Measurements from ENCODE around the gene KCNJ5.

GRCh38 chr11:128862406-128862805, 28.8 kb upstream of the KCNJ5 start:
- TF ChIP-seq CTCF (IDR thresholded peaks at IDR 0.05) (no peak), POLR2A (IDR thresholded peaks at IDR 0.05) (no peak), EP300 (IDR thresholded peaks at IDR 0.05) (no peak)

Data from tibial nerve (tissue), 4 donors.